Measurements from ENCODE around the gene YOD1.

- TF ChIP-seq POLR2AphosphoS5 (IDR thresholded peaks at IDR 0.05; ENCODE audit: low read depth, low read length) = no peak
- TF ChIP-seq TAF1 (IDR thresholded peaks at IDR 0.05; ENCODE audit: borderline replicate concordance, insufficient read depth, low read length) = no peak
- TF ChIP-seq REST (IDR thresholded peaks at IDR 0.05; ENCODE audit: insufficient read depth in 1 of 2, low read depth in 2 of 2, low read length in 2 of 2) = no peak
Measured at GRCh38 chr1:207021876-207022596, 29.0 kb downstream of the YOD1 start.
